Measurements from ENCODE around the gene IL1RAPL1.

- TF ChIP-seq, protein P1, sequence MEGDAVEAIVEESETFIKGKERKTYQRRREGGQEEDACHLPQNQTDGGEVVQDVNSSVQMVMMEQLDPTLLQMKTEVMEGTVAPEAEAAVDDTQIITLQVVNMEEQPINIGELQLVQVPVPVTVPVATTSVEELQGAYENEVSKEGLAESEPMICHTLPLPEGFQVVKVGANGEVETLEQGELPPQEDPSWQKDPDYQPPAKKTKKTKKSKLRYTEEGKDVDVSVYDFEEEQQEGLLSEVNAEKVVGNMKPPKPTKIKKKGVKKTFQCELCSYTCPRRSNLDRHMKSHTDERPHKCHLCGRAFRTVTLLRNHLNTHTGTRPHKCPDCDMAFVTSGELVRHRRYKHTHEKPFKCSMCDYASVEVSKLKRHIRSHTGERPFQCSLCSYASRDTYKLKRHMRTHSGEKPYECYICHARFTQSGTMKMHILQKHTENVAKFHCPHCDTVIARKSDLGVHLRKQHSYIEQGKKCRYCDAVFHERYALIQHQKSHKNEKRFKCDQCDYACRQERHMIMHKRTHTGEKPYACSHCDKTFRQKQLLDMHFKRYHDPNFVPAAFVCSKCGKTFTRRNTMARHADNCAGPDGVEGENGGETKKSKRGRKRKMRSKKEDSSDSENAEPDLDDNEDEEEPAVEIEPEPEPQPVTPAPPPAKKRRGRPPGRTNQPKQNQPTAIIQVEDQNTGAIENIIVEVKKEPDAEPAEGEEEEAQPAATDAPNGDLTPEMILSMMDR (conservative IDR thresholded peaks at IDR 0.05) = no peak
- TF ChIP-seq ZFX (IDR thresholded peaks at IDR 0.05) = no peak
Observed at GRCh38 chrX:29506729-29507128, 919.5 kb downstream of the IL1RAPL1 start.

Measured in C4-2B (cell line).